ENCODE data around the gene CLP1. TPM values are rescaled to one million over a fixed set of nuclear protein-coding genes. Genes with fewer than 3 reads are reported as not detected.

CLP1 gene
- 15.7 TPM for polyA plus RNA-seq (2012; ENCODE audit: low read depth, missing spikeins)

DNA sequence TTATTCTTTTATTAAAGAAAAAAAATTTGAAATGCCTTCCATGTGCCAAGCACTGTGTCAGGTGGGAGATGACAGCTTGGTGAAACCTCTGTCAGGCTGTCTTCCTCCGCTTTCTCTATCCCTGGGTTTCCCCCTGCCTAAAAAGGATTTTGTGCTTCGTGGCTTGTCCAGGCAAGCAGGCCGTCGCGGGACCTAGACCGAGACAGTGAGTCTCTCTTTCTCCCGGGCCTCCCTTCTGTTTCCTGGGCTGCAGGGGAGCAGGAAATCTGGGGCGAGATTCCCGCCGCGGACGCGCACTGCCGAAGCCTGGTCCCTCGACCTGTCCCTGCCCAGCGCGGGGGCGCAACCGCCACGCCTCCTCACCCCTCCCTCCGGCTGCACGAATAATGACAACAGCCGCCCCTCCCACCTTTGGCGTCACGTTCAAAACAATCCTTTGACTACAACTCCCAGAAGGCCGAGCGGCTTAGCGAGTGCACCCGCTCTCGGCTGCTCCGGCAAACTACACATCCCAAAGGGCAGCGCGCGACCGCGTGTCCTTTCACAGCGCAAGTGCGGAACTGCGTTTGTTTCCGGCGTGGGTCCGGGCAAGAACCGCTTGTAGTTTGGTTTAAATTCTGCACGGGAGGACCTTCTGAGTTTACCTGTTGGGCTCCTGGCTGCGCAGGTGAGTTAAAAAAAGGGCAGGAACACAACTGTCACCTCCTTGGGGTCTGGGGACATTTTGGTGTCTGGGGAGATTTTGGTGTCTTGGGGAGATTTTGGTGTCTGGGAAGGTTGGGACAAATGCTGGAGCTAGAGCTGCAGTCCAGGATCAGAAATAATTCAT lies at the start of gene CLP1:
Gene CLP1 (plus strand): TSS at position 569 of the 829 bp plus-strand sequence. CDS start 1,715 bp downstream, outside the sequence.
- DNase-seq (ENCODE audit: insufficient read length, low spot score), result peak; percentile 88
- peak; percentile 99 for FAIRE-seq

GRCh38 chr11:57610170-57610569 lies 47.4 kb upstream of the CLP1 start:
- no peak for TF ChIP-seq PAX5 (IDR thresholded peaks at IDR 0.05; ENCODE audit: insufficient read depth, low read length, severe bottlenecking)
- no peak for TF ChIP-seq POU2F2 (IDR thresholded peaks at IDR 0.05; ENCODE audit: low read depth, low read length)
- TF ChIP-seq POLR2A (IDR thresholded peaks at IDR 0.05; ENCODE audit: low read depth, low read length), result no peak
- no peak for TF ChIP-seq TAF1 (IDR thresholded peaks at IDR 0.05; ENCODE audit: low read depth, low read length)
- no peak for TF ChIP-seq SPI1 (IDR thresholded peaks at IDR 0.05; ENCODE audit: low read depth, low read length)
- no peak for TF ChIP-seq POLR2AphosphoS5 (IDR thresholded peaks at IDR 0.05; ENCODE audit: low read depth, low read length)
- FAIRE-seq (no peak), DNase-seq (ENCODE audit: insufficient read length, low spot score) (no peak)

More for the DNA sequence above, at the start of gene CLP1:
- TF ChIP-seq TAF1 (IDR thresholded peaks at IDR 0.05; ENCODE audit: low read depth, low read length), result peak; percentile 49; the same call in 1 of the 2 replicates
- peak; percentile 58; the same call in 1 of the 2 replicates for TF ChIP-seq POLR2A (IDR thresholded peaks at IDR 0.05; ENCODE audit: low read depth, low read length)
- 0 out of 2 replicates have a peak, but pooled peaks have one; percentile 41 for TF ChIP-seq POU2F2 (IDR thresholded peaks at IDR 0.05; ENCODE audit: low read depth, low read length)
- TF ChIP-seq POLR2AphosphoS5 (IDR thresholded peaks at IDR 0.05; ENCODE audit: low read depth, low read length), result no peak; the same call in 1 of the 2 replicates
- TF ChIP-seq SPI1 (IDR thresholded peaks at IDR 0.05; ENCODE audit: low read depth, low read length), result peak; percentile 58
- no peak for TF ChIP-seq PAX5 (IDR thresholded peaks at IDR 0.05; ENCODE audit: insufficient read depth, low read length, severe bottlenecking)

DNA sequence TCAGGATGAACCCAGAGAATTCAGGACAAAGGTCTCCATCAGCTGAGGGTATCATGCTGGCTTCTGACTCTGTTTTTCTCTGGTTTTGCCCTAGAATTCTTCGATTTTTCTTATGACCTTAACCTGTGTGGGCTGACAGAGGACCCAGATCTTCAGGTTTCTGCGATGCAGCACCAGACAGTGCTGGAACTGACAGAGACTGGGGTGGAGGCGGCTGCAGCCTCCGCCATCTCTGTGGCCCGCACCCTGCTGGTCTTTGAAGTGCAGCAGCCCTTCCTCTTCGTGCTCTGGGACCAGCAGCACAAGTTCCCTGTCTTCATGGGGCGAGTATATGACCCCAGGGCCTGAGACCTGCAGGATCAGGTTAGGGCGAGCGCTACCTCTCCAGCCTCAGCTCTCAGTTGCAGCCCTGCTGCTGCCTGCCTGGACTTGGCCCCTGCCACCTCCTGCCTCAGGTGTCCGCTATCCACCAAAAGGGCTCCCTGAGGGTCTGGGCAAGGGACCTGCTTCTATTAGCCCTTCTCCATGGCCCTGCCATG lies 43.3 kb upstream of the CLP1 start:
- FAIRE-seq (no peak), DNase-seq (ENCODE audit: insufficient read length, low spot score) (no peak)
- TF ChIP-seq POU2F2 (IDR thresholded peaks at IDR 0.05; ENCODE audit: low read depth, low read length), result no peak
- no peak for TF ChIP-seq TAF1 (IDR thresholded peaks at IDR 0.05; ENCODE audit: low read depth, low read length)
- no peak for TF ChIP-seq POLR2A (IDR thresholded peaks at IDR 0.05; ENCODE audit: low read depth, low read length)
- no peak for TF ChIP-seq PAX5 (IDR thresholded peaks at IDR 0.05; ENCODE audit: insufficient read depth, low read length, severe bottlenecking)
- no peak for TF ChIP-seq POLR2AphosphoS5 (IDR thresholded peaks at IDR 0.05; ENCODE audit: low read depth, low read length)
- TF ChIP-seq SPI1 (IDR thresholded peaks at IDR 0.05; ENCODE audit: low read depth, low read length), result no peak

- FAIRE-seq, result no peak
- no peak for DNase-seq (ENCODE audit: insufficient read length, low spot score)
- no peak for TF ChIP-seq POLR2AphosphoS5 (IDR thresholded peaks at IDR 0.05; ENCODE audit: low read depth, low read length)
- no peak for TF ChIP-seq POLR2A (IDR thresholded peaks at IDR 0.05; ENCODE audit: low read depth, low read length)
- TF ChIP-seq POU2F2 (IDR thresholded peaks at IDR 0.05; ENCODE audit: low read depth, low read length), result no peak
- no peak for TF ChIP-seq SPI1 (IDR thresholded peaks at IDR 0.05; ENCODE audit: low read depth, low read length)
- TF ChIP-seq PAX5 (IDR thresholded peaks at IDR 0.05; ENCODE audit: insufficient read depth, low read length, severe bottlenecking), result no peak
- no peak for TF ChIP-seq TAF1 (IDR thresholded peaks at IDR 0.05; ENCODE audit: low read depth, low read length)
These were observed 42.3 kb upstream of the CLP1 start for GRCh38 chr11:57615308-57615707.

GRCh38 chr11:57616595-57616994 lies 41.0 kb upstream of the CLP1 start:
- FAIRE-seq, result no peak
- no peak for DNase-seq (ENCODE audit: insufficient read length, low spot score)
- TF ChIP-seq POLR2AphosphoS5 (IDR thresholded peaks at IDR 0.05; ENCODE audit: low read depth, low read length) (no peak), POU2F2 (IDR thresholded peaks at IDR 0.05; ENCODE audit: low read depth, low read length) (no peak), TAF1 (IDR thresholded peaks at IDR 0.05; ENCODE audit: low read depth, low read length) (no peak), PAX5 (IDR thresholded peaks at IDR 0.05; ENCODE audit: insufficient read depth, low read length, severe bottlenecking) (no peak), SPI1 (IDR thresholded peaks at IDR 0.05; ENCODE audit: low read depth, low read length) (no peak), POLR2A (IDR thresholded peaks at IDR 0.05; ENCODE audit: low read depth, low read length) (no peak)

DNA sequence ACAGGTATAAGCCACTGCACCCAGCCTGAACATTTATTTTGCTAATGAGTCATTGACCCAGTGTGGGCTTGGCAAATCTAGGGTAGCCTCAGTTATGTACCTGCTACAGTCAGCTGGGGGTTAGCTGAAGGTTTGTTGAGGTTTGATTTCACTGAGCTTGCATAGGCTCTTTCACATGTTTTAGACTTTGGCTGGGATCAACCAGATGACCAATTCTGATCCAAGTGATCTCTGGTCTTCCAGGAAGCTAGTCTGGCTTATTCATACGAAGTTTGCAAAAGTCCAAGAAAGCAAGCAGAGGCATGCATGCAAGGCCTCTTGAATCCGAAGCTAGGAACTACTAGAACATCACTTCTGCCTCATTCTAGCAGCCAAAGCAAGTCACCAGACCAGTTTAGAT lies 39.1 kb upstream of the CLP1 start:
- FAIRE-seq, result no peak
- no peak for DNase-seq (ENCODE audit: insufficient read length, low spot score)
- TF ChIP-seq POU2F2 (IDR thresholded peaks at IDR 0.05; ENCODE audit: low read depth, low read length), result no peak
- TF ChIP-seq PAX5 (IDR thresholded peaks at IDR 0.05; ENCODE audit: insufficient read depth, low read length, severe bottlenecking), result no peak
- TF ChIP-seq SPI1 (IDR thresholded peaks at IDR 0.05; ENCODE audit: low read depth, low read length), result no peak
- no peak for TF ChIP-seq TAF1 (IDR thresholded peaks at IDR 0.05; ENCODE audit: low read depth, low read length)
- no peak for TF ChIP-seq POLR2A (IDR thresholded peaks at IDR 0.05; ENCODE audit: low read depth, low read length)
- TF ChIP-seq POLR2AphosphoS5 (IDR thresholded peaks at IDR 0.05; ENCODE audit: low read depth, low read length), result no peak

DNA sequence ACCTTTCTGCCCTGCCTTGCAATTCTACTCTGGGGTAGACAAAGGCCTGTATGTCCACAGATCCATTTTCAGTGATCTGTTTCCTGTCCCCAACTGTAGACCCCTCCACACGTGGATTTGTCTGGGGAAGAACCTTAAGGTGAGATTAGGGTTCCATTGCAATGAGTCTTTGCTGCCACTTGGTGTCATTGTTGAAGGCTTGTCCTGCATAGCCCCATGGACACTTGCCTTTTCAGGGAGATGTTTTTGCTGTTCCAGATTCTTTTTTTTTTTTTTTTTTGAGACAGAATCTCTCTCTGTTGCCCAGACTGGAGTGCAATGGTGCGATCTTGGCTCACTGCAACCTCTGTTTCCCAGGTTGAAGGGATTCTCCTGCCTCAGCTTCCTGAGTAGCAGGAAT lies 38.2 kb upstream of the CLP1 start:
- no peak for FAIRE-seq
- DNase-seq (ENCODE audit: insufficient read length, low spot score), result no peak
- TF ChIP-seq PAX5 (IDR thresholded peaks at IDR 0.05; ENCODE audit: insufficient read depth, low read length, severe bottlenecking), result no peak
- TF ChIP-seq SPI1 (IDR thresholded peaks at IDR 0.05; ENCODE audit: low read depth, low read length), result no peak
- no peak for TF ChIP-seq POLR2A (IDR thresholded peaks at IDR 0.05; ENCODE audit: low read depth, low read length)
- no peak for TF ChIP-seq TAF1 (IDR thresholded peaks at IDR 0.05; ENCODE audit: low read depth, low read length)
- TF ChIP-seq POLR2AphosphoS5 (IDR thresholded peaks at IDR 0.05; ENCODE audit: low read depth, low read length), result no peak
- TF ChIP-seq POU2F2 (IDR thresholded peaks at IDR 0.05; ENCODE audit: low read depth, low read length), result no peak

DNA sequence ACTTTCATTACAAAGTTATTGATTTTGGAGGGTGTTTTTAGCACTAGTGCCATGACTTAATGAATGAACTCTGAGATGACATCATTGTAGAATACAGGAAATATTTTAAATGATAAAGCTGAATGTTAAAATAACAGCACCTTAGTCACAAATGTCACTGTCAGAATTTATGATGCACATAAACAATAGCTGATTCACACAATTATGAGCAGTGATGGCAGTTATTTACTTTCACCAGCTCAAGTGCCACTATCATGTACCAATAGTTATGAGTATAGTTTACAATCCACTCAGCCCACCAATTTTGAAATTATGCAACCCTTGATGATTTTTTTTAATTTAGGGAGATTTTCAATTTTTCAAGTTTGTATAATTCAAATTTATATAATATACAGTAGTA lies 37.1 kb upstream of the CLP1 start:
- DNase-seq (ENCODE audit: insufficient read length, low spot score), result no peak
- FAIRE-seq, result no peak
- no peak for TF ChIP-seq POLR2AphosphoS5 (IDR thresholded peaks at IDR 0.05; ENCODE audit: low read depth, low read length)
- no peak for TF ChIP-seq TAF1 (IDR thresholded peaks at IDR 0.05; ENCODE audit: low read depth, low read length)
- no peak for TF ChIP-seq PAX5 (IDR thresholded peaks at IDR 0.05; ENCODE audit: insufficient read depth, low read length, severe bottlenecking)
- no peak for TF ChIP-seq SPI1 (IDR thresholded peaks at IDR 0.05; ENCODE audit: low read depth, low read length)
- TF ChIP-seq POLR2A (IDR thresholded peaks at IDR 0.05; ENCODE audit: low read depth, low read length), result no peak
- no peak for TF ChIP-seq POU2F2 (IDR thresholded peaks at IDR 0.05; ENCODE audit: low read depth, low read length)

DNA sequence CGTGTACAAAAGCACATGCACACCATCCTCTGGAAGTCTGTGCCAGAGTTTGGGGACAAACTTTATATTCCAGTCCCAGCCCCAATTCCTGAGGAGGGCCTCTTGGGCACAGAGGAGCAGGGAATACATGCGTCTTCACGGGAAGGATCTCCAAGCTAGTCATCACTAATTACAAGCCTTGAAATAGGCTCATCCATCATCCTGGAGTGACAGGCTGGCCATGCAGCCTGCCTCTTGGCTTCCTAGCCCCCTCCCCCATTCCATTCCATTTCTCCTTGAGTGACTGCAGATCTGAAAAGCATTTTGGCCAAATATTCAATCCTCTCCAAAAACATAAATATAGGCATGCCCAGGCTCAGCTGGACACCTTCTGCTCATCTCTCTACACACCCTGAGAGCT lies 35.3 kb upstream of the CLP1 start:
- FAIRE-seq (no peak), DNase-seq (ENCODE audit: insufficient read length, low spot score) (no peak)
- TF ChIP-seq POLR2AphosphoS5 (IDR thresholded peaks at IDR 0.05; ENCODE audit: low read depth, low read length) (no peak), PAX5 (IDR thresholded peaks at IDR 0.05; ENCODE audit: insufficient read depth, low read length, severe bottlenecking) (no peak), POU2F2 (IDR thresholded peaks at IDR 0.05; ENCODE audit: low read depth, low read length) (no peak), TAF1 (IDR thresholded peaks at IDR 0.05; ENCODE audit: low read depth, low read length) (no peak), SPI1 (IDR thresholded peaks at IDR 0.05; ENCODE audit: low read depth, low read length) (no peak), POLR2A (IDR thresholded peaks at IDR 0.05; ENCODE audit: low read depth, low read length) (no peak)

All from GM12891 (cell line).